HEK293T (cell line): ENCODE data around the gene POU2AF3.

Experiments
- CTCF ChIA-PET: fragments of 350-600 bp; formaldehyde crosslinking; extraction: SDS; loops from one replicate; lab custom pipeline; 2021; ENCODE audit warnings: antibody characterized with exemption, inconsistent platforms; lab: Yijun Ruan, JAX
- POLR2A ChIA-PET: fragments of 350-600 bp; formaldehyde crosslinking; extraction: SDS; loops from one replicate; lab custom pipeline; 2020; ENCODE audit warnings: antibody characterized with exemption, inconsistent platforms; lab: Yijun Ruan, JAX
- DNase-seq: peaks from one replicate; pipeline ENCODE4 v3.0.0; 2012; ENCODE audit warnings: mixed read lengths; ENCODE audit errors: extremely low spot score
- ARNT ChIP-seq: fragments of 450-650 bp; IDR thresholded peaks from 2 replicates; pipeline ENCODE4 v1.6.1; 2017; ENCODE audit warnings: mild to moderate bottlenecking
- BHLHE40 ChIP-seq: fragments of 450-650 bp; IDR thresholded peaks from 2 replicates; pipeline ENCODE4 v1.6.1; 2016; ENCODE audit warnings: mild to moderate bottlenecking, moderate library complexity, borderline replicate concordance
- CTBP1 ChIP-seq: fragments of 450-650 bp; IDR thresholded peaks from 2 replicates; pipeline ENCODE4 v1.6.1; 2016; ENCODE audit warnings: borderline replicate concordance
- ELF4 ChIP-seq: fragments of 450-650 bp; IDR thresholded peaks from 2 replicates; pipeline ENCODE4 v1.6.1; 2017; ENCODE audit warnings: antibody characterized with exemption
- FOXA1 ChIP-seq: fragments of 450-650 bp; IDR thresholded peaks from 2 replicates; pipeline ENCODE4 v1.6.1; 2016; ENCODE audit warnings: mild to moderate bottlenecking
- FOXK2 ChIP-seq: fragments of 450-650 bp; IDR thresholded peaks from 2 replicates; pipeline ENCODE4 v1.6.1; 2016; ENCODE audit warnings: mild to moderate bottlenecking
- FOXM1 ChIP-seq: fragments of 450-650 bp; IDR thresholded peaks from 2 replicates; pipeline ENCODE4 v1.6.1; 2017; ENCODE audit warnings: mild to moderate bottlenecking, borderline replicate concordance
- HDGF ChIP-seq: fragments of 450-650 bp; IDR thresholded peaks from 2 replicates; pipeline ENCODE4 v1.6.1; 2017; ENCODE audit warnings: antibody characterized with exemption, borderline replicate concordance
- L3MBTL2 ChIP-seq: fragments of 450-650 bp; conservative IDR thresholded peaks from 2 replicates; pipeline ENCODE4 v1.6.1; 2016; ENCODE audit warnings: mild to moderate bottlenecking
- LEF1 ChIP-seq: fragments of 450-650 bp; IDR thresholded peaks from 2 replicates; pipeline ENCODE4 v1.6.1; 2017; ENCODE audit warnings: mild to moderate bottlenecking, borderline replicate concordance
- NFRKB ChIP-seq: fragments of 450-650 bp; IDR thresholded peaks from 2 replicates; pipeline ENCODE4 v1.6.1; 2016; ENCODE audit warnings: mild to moderate bottlenecking, moderate library complexity
- PKNOX1 ChIP-seq: fragments of 450-650 bp; IDR thresholded peaks from 2 replicates; pipeline ENCODE4 v1.6.1; 2016
- SP1 ChIP-seq: fragments of 450-650 bp; IDR thresholded peaks from 2 replicates; pipeline ENCODE4 v1.6.1; 2017
- SUZ12 ChIP-seq: fragments of 450-650 bp; IDR thresholded peaks from 2 replicates; pipeline ENCODE4 v1.6.1; 2016; ENCODE audit warnings: mild to moderate bottlenecking
- TARDBP ChIP-seq: fragments of 450-650 bp; IDR thresholded peaks from 2 replicates; pipeline ENCODE4 v1.6.1; 2016
- ZNF384 ChIP-seq: fragments of 450-650 bp; IDR thresholded peaks from 2 replicates; pipeline ENCODE4 v1.6.1; 2016

POU2AF3 gene

DNA sequence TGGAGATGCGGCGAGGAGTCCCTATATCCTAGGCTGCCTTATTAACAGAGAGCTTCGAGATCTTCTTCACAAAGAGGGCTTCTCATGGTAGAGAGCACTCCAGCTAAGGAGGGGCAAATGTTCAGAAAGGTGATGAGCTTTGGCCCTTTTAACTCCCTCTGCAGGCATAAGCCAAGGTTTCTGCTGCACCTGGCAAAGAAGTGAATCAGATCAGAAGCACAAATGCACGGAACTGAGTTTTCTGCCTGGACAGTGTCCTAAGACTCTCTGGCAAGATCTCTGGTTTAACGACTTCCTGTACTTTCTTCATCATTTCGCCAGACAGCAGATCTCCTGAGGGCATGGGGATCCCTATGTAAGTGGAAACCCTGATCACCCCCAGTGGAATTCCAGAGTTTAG is 37.2 kb downstream of the POU2AF3 start:
- POLR2A ChIA-PET, result no interaction called here
- TF ChIP-seq FOXM1, result no peak
- TF ChIP-seq FOXA1, result no peak
- no peak for TF ChIP-seq HDGF
- TF ChIP-seq SP1, result no peak
- TF ChIP-seq FOXK2, result no peak
- no peak for TF ChIP-seq SUZ12
- TF ChIP-seq ELF4, result no peak
- no peak for TF ChIP-seq TARDBP
- no peak for TF ChIP-seq ZNF384
- TF ChIP-seq LEF1, result no peak
- no peak for TF ChIP-seq BHLHE40
- TF ChIP-seq L3MBTL2, result no peak
- no peak for TF ChIP-seq NFRKB
- CTCF ChIA-PET, result no interaction called here

DNA sequence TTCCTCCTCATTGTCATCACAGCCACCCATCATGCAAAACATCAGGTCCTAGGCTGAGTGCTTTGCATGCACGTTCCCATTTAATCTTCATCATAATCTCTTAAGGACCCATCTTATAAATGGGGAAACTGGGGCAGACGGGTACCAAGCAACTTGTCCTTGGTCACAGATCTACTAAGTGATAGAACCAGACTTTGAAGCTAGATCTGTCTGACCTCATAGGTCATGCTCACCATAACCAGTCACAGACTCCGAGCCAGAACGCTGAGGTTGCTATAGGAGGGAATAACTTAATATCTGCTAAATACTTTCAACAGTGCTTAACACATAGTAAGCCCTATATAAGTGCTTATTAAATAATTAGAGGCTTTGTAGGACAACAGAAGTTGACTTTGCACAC is 37.7 kb downstream of the POU2AF3 start:
- no peak for TF ChIP-seq NFRKB
- DNase-seq, result no peak
- ChIA-PET CTCF (no interaction called here), POLR2A (no interaction called here)

More for the DNA sequence above, 37.2 kb downstream of the POU2AF3 start:
- no peak for DNase-seq

DNA sequence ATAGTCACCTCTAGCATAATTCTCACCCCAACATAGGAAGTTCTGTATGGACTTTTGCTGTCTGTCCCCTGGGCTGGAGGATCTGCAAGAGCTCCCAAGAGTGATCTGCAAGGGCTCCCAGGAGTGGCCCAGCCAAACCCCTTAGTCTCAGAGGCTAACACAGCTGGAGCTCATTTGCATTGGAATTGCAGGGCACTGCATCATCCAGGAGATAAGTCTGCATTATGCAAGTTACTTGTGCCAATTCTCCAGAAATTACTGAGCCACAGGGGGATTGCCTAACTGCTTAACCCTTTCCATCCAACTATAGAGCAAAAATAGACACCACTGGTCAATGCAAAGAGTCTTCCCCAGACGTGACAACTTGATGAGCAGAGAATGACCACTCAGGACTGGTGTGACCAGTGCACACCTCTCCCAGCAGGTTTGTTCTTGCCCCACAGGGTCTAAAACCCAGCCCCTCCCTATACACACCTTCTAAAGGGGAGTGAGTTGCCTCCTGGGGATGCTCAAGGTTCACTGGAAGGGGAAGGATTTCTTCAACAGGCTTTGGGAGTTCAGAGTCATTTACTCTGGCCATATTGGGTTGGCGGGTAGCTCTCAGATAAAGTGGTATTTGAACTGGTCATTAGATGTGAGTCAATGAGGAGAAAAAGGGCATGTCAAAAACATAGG is 38.4 kb downstream of the POU2AF3 start:
- TF ChIP-seq BHLHE40 (no peak), SUZ12 (no peak)
- no peak for DNase-seq
- CTCF ChIA-PET, result no interaction called here
- POLR2A ChIA-PET, result no interaction called here

DNA sequence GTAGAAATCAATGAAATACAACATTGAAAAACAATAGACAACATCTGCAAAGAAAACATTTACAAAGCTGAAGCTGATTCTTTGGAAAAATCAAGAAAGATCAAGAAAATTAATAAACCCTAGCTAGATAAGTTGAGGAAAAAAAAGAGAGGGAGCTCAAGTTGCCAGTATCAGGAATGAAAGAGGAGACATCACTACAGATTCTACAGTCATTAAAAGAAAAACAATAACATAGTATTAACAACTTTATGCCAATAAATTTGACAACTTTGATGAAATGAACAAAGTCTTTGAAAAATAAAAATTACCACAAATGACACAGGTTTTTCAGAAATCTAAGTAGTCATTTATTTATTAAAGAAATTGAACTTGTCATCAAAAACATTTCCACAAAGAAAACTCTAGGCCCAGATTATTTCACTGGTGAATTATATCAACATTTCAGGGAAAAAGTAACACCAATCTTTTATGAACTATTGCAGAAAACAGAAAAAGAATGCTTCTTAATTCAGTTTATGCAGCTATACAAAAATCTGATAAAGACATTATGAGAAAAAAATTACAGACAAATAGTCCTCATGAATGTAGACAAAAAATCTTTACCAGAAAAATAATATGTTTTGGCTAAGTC is 41.5 kb downstream of the POU2AF3 start:
- ChIA-PET CTCF (no interaction called here), POLR2A (no interaction called here)
- no peak for DNase-seq
- TF ChIP-seq SP1 (no peak), BHLHE40 (no peak)

DNA sequence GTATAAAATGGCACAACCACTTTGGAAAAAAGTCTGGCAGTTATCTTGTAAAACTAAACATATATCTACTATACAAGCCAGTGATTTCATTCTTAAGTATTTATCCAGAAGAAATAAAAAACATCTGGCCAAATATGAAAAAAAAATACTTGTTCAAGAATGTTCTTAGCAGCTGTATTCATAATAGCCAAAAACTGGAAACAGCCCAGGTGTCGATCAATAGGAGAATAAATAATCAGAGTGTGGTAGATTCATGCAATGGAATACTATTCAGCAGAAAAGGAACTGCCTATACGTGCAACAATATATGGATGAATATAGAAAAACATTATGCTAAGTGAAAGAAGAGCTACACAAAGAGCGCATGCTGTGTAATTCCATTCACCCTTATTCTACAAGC is 44.0 kb downstream of the POU2AF3 start:
- ChIA-PET POLR2A (no interaction called here), CTCF (no interaction called here)
- TF ChIP-seq ELF4 (no peak), SP1 (no peak), ZNF384 (no peak), PKNOX1 (no peak), FOXM1 (no peak), NFRKB (no peak), BHLHE40 (no peak), FOXK2 (no peak), FOXA1 (no peak), TARDBP (no peak), HDGF (no peak), LEF1 (no peak), L3MBTL2 (no peak), SUZ12 (no peak), ARNT (no peak), CTBP1 (no peak)
- no peak for DNase-seq

GRCh38 chr11:111344032-111344431 is 45.7 kb downstream of the POU2AF3 start:
- POLR2A ChIA-PET, result no interaction called here
- DNase-seq, result no peak
- TF ChIP-seq FOXK2, result no peak
- no peak for TF ChIP-seq SP1
- no peak for TF ChIP-seq ZNF384
- TF ChIP-seq ARNT, result no peak
- CTCF ChIA-PET, result no interaction called here

DNA sequence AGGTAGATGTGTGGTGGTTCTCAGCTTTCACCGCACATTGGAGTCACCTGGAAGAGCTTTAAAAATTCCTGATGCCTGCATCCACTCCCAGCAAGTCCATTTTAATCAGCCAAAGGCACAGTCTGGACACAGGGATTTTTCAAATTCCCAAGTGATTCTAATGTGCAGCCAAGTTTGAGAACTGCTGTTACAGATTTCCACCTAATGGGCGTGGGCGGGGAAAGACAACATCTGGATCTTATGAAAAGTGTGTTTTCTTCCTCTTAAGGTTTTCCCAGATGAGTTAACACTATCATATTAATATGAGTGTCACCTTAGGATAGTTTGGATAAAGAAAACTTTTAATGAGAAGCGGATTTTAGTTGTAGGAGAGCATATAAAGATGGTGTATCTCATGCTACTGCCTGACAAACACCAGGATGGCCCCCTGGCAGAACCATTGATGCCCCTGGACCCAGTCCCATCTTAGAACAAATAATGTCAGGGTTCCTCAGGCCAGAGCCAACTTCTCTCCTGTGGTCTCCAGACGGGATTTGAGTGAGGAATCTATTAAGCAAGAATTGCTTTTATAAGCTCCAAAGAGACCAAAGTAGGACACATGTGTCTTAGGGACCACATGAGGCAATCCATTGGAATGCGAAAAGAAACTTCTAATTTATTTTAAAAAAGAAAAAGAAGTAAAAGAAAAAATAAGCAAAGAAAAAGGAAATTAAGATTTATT is 48.8 kb downstream of the POU2AF3 start:
- TF ChIP-seq NFRKB (no peak), ELF4 (no peak), ARNT (no peak), FOXK2 (no peak), SP1 (no peak), ZNF384 (no peak), TARDBP (no peak), PKNOX1 (no peak), L3MBTL2 (no peak), FOXM1 (no peak), HDGF (no peak), LEF1 (no peak), CTBP1 (no peak), FOXA1 (no peak), SUZ12 (no peak)
- no peak for DNase-seq
- CTCF ChIA-PET, result no interaction called here
- POLR2A ChIA-PET, result no interaction called here
